ENCODE data around the gene HDAC4.

Gene HDAC4

DNA sequence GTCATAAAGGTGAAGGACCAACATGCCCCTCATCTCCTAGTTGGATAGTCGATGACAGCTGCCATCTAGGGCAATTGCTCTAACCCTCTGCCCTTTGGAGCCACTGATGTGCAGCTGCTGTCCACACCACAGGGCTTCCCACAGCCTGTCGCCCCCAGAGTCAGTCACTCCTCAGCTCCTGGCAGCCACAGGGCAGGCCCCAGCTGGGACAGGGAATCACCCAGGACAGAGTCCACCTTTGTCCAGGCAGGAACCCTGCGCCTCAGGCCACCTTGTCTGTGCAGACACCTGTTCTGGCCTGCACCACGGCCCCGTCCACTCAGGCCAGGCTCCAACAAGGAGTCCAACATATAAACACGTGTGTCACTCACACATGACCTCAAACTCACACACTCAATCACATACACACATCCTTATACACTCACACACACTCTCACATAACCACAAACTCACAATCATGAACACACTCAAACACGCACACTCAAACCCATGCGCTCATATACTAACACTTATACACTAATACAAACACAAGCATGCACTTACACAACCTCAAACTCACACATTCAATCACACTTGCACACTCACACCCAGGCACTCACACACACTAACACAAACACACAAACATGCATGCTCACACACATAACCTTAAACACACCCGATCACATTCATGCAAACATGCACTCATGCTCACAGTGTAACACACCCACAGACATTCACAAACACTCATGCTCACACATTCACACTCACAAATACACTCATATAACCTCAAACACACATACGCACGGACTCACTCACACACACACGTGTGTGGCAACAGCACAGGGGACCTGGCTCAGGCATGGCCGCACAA lies 29.7 kb downstream of the HDAC4 start:
- DNase-seq (ENCODE audit: low read depth in 1 of 2, low spot score in 1 of 2) = no peak

DNA sequence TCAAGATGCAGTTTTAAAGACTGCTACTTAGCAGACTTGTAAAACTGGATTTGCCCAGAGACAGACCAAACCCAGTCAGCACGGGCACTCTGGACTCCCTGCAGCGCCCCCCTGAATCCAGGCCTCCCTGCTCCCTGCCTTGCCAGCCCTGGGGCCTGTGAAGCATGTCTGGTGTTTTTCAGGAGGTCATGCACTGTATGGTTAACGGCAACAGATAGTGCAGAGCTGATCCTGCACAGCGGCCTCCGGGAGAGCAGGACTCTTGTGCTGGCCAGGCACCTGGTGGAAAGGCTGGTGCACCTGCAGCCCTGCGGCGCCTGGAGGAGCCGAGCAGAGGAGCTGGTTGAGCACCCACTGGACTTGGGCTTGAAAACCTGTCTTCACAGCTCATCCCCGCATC lies 30.4 kb downstream of the HDAC4 start:
- no peak for DNase-seq (ENCODE audit: low read depth in 1 of 2, low spot score in 1 of 2)

DNA sequence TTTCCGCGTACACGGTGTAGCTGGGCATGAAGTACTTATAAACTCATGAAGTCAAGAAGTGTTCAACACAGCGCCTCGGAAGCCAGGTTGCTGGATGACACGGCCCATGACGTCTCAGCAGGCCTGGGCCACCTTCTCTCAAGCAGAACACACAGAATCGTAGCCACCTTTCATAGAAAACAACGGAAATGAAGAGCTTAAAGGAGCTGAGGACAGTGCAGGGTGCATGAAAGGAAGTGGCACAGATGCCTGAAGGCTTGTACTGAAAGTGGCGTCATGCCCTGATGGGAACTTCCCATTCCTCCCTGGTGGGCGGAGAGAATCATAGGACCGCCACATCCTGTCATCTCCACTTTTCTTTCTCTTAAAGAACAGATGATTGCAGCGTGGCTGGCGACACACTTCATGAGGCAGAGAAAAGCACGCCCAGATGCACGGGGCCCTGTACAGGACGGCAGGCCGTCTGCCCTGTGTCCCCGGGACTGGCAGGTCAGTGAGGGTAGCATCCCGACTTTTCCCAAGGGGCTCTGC lies 31.1 kb downstream of the HDAC4 start:
- peak; percentile 35 to 57 for DNase-seq (ENCODE audit: low read depth in 1 of 2, low spot score in 1 of 2)

DNA sequence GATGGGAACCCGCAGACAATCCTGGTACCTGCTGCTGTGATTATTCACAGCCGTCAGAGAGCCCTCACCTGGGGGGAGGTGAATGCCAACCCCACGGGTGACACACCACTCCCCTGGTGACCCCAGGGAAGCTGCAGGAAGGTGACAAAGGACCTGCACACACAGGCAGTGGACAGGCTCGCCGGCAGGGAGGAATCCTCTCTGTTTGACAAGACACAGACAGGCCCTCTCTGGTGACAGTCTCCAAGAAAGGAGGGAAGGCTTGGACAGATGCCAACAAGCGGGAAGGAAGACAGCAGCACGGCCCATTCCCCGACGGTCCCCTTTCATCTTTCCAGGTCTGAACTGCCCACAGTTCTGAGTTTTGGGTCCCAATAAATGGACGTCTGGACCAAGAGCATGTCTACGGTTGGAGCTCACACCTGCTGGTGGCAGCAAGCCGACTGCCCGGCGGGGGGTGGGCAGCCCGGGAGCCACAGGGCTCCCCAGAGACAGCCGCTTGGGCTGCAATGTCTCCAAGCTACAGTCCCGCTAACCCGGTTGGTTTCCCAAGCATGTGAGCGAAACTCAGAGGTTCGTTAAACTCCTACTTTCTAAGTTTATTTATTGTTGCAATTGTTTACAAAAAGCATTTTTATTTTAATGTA lies 31.8 kb downstream of the HDAC4 start:
- DNase-seq (ENCODE audit: low read depth in 1 of 2, low spot score in 1 of 2) = no peak

DNA sequence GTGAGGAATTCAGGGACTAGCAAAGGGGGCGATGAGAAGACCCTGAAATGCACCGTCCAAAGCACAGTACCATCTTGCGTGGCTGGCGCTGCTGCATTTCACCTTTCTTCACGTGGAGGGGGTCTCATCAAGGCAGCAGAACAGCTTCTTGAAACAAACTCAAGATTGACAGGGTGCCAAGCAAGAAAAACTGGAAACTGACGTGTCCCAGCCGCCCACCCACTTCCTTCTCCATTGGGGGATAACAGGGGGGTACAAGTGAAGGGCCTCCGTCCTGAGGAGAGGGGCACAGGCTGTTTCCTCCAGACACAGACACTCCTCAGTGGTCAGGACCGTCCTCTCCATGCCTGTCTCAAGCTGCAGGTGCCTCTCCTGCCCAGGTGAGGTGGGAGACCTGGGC lies 32.5 kb downstream of the HDAC4 start:
- no peak for DNase-seq (ENCODE audit: low read depth in 1 of 2, low spot score in 1 of 2)

GRCh38 chr2:239366740-239367139 lies 34.1 kb downstream of the HDAC4 start:
- DNase-seq (ENCODE audit: low read depth in 1 of 2, low spot score in 1 of 2) = no peak

DNA sequence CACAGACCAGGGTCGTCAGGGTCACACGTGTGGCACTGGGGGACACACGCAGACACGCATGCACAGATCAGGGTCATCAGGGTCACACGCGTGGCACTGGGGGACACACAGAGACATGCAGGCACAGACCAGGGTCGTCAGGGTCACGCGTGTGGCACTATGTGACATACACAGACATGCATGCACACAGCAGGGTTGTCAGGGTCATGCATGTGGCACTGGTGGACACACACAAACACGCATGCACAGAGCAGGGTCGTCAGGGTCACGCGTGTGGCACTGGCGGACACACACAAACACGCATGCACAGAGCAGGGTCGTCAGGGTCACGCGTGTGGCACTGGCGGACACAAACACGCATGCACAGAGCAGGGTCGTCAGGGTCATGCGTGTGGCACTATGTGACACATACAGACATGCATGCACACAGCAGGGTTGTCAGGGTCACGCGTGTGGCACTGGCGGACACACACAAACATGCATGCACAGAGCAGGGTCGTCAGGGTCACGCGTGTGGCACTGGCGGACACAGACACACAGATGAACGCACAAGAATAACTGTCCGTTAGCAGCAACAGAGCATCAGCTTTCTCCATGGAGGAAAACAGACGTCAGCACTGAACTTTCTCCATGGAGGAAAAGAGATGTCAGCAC lies 34.9 kb downstream of the HDAC4 start:
- no peak for DNase-seq (ENCODE audit: low read depth in 1 of 2, low spot score in 1 of 2)

- DNase-seq (ENCODE audit: low read depth in 1 of 2, low spot score in 1 of 2) = no peak
These were observed 35.6 kb downstream of the HDAC4 start for GRCh38 chr2:239365071-239365781.

- no peak for DNase-seq (ENCODE audit: low read depth in 1 of 2, low spot score in 1 of 2)
These were observed 36.7 kb downstream of the HDAC4 start for GRCh38 chr2:239363946-239364637.

- DNase-seq (ENCODE audit: low read depth in 1 of 2, low spot score in 1 of 2) = no peak
These were observed 38.3 kb downstream of the HDAC4 start for GRCh38 chr2:239362507-239362906.

DNA sequence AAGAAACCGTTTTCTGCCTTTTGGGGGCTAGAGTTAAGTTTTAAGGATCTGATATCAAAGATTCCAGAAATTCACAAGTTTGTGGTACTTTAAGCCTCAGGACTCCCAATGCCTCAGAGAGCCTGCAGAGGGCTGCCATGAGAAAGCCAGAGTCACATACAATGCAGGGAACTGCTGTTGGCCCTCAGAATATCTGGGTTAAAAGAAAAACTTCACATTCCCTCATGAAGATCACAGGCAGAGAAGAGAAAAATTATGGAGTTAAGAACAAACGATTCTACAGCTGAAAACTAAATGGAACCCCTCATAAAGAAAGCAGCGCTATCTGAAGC lies 39.5 kb downstream of the HDAC4 start:
- no peak for DNase-seq (ENCODE audit: low read depth in 1 of 2, low spot score in 1 of 2)

DNA sequence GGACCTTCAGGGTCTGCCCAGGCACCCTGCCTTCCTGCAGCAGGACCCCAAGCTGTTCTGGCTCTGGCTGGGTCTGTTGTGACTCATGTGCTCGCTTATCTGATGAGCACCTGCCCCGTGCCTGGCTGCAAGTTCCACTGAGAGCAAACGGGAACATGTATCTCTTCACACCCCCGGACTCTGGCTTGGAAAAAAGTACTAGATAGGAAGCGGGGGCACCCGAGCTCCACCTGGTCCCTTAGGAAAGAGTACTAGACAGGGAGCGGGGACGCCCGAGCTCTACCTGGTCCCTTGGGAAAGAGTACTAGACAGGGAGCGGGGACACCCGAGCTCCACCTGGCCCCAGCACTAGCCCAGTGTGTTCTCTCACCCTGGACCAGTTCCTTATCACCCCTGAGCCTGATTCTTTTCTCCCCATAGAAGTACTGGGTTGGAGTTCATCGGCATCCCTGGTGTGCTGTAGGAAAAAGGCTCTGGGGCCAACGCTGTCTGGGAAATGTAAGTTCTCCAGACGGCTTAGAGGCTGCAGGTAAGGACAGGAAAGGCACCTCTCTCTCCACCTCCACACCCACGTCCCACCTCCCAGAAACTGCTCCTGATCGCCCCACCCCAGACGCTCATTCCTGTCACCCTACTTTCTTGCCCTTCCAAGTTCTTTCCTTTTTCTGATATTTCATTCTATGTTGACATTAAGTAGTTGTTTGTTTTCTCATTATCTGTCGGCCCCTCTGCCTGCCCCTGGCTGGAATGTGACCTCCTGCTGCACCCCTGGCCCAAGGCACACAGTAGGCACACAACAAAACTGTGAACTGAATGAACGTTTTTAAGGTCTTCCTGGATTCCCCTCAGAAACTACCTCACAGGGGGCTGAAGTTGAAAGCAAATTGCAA lies 40.2 kb downstream of the HDAC4 start:
- DNase-seq (ENCODE audit: low read depth in 1 of 2, low spot score in 1 of 2) = no peak

DNA sequence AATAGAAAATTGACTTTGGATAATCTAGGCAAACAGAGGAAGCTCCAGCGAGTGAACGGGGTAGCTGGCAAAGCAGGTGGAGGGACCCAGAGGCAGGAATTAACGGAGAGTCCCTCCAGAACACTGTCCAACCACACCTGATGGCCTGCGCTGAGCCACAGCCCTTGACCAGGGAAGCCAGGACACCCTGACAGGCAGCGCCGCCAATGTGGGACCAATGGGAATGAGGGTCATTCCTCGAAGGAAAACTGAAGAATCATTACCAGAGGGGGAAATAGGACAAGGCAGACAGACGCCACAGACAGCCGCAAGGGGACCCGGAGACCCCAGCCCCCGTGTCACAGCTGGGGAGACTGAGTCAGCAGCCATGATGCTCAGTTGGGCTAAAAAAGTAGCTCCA lies 40.8 kb downstream of the HDAC4 start:
- DNase-seq (ENCODE audit: low read depth in 1 of 2, low spot score in 1 of 2) = no peak

- DNase-seq (ENCODE audit: low read depth in 1 of 2, low spot score in 1 of 2) = no peak
These were observed 41.5 kb downstream of the HDAC4 start for GRCh38 chr2:239359196-239359912.

DNA sequence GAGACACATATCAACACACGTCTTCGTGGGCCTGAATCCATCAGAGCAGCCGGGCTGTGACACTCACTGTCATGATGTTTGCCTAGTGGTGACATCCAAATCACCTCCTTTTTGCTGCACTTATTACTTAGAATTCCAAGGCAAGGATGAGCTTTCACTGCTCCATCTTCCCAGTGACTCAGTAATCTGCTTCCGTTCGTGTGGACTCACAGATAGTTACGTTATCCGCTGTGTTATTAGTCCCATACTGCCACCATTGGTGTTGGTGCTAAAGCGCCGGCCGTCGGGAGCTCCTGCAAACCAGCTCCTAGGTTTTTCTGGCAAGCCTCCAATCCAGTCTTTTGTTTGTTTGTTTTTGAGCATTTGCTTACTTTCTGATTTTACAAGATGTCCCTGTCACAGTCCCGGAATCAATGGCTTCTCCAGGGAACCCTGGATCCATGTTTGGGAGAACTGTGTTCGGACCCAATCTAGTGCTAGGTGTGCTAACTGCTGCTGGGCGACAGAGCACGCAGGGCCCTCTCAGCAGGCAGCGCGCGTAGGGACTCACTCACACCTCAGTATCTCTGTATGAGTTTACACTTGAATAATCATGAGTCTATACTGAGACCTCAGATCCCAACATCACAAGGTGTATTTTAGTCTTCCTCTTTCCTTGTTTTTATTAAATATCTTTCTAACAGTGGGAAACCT lies 42.6 kb downstream of the HDAC4 start:
- no peak for DNase-seq (ENCODE audit: low read depth in 1 of 2, low spot score in 1 of 2)

- DNase-seq (ENCODE audit: low read depth in 1 of 2, low spot score in 1 of 2) = no peak
These were observed 45.1 kb downstream of the HDAC4 start for GRCh38 chr2:239355724-239356123.

- DNase-seq (ENCODE audit: low read depth in 1 of 2, low spot score in 1 of 2) = no peak
These were observed 45.7 kb downstream of the HDAC4 start for GRCh38 chr2:239355139-239355538.

DNA sequence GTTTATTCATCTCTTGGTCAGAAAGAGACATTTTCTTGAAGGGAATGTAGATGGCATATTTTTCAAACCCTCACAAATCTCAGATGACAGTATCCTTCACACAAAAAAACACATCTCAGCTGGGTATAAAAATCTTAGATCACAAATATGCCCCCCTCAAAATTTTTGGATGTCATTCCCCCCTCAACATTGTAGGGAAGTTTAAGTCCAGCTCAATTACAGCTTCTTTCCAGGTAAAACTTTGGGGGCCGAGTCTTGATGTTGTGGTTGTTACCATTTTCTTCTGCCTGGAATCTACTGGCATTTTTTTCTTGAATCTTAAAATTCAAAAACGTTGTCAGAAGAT lies 46.1 kb downstream of the HDAC4 start:
- no peak for DNase-seq (ENCODE audit: low read depth in 1 of 2, low spot score in 1 of 2)

Data from activated T-helper 1 cell treated with anti-CD3 and anti-CD28 coated beads, Interleukin-2, amount 50 U/mL, for 16 hours (primary cell).